Measurements from ENCODE around the gene MAP2K5.

The MAP2K5 gene

DNA sequence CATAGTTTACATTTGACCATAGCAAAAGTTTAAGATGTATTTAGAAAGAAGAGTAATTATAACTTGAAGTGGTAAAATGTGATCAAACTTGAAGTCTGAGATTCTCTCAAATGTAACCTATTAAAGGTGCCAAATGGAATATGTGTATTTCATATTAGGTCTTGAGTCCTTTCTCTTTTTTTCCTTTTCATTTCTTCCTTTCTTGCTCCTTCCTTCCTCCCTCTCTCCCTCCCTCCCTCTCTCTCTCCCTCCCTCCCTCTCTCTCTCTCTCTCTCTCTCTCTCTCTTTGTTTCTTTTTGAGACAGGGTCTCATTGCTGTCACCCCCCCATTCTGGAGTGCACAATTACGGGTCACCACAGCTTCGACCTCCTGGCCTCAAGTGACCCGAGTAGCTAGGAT, 47.7 kb downstream of the MAP2K5 start:
- TF ChIP-seq, protein P1, sequence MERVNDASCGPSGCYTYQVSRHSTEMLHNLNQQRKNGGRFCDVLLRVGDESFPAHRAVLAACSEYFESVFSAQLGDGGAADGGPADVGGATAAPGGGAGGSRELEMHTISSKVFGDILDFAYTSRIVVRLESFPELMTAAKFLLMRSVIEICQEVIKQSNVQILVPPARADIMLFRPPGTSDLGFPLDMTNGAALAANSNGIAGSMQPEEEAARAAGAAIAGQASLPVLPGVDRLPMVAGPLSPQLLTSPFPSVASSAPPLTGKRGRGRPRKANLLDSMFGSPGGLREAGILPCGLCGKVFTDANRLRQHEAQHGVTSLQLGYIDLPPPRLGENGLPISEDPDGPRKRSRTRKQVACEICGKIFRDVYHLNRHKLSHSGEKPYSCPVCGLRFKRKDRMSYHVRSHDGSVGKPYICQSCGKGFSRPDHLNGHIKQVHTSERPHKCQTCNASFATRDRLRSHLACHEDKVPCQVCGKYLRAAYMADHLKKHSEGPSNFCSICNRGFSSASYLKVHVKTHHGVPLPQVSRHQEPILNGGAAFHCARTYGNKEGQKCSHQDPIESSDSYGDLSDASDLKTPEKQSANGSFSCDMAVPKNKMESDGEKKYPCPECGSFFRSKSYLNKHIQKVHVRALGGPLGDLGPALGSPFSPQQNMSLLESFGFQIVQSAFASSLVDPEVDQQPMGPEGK (CRISPR knock-in tag; IDR thresholded peaks at IDR 0.05; ENCODE audit: borderline replicate concordance): no peak
- no peak for TF ChIP-seq ZFP3 (CRISPR knock-in tag; IDR thresholded peaks at IDR 0.05)
- TF ChIP-seq OSR1 (CRISPR knock-in tag; IDR thresholded peaks at IDR 0.05): no peak
- TF ChIP-seq, protein P2, sequence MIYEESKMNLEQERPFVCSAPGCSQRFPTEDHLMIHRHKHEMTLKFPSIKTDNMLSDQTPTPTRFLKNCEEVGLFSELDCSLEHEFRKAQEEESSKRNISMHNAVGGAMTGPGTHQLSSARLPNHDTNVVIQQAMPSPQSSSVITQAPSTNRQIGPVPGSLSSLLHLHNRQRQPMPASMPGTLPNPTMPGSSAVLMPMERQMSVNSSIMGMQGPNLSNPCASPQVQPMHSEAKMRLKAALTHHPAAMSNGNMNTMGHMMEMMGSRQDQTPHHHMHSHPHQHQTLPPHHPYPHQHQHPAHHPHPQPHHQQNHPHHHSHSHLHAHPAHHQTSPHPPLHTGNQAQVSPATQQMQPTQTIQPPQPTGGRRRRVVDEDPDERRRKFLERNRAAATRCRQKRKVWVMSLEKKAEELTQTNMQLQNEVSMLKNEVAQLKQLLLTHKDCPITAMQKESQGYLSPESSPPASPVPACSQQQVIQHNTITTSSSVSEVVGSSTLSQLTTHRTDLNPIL (CRISPR knock-in tag; IDR thresholded peaks at IDR 0.05; ENCODE audit: low read depth): no peak
- TF ChIP-seq ZC3H10 (CRISPR knock-in tag; IDR thresholded peaks at IDR 0.05): no peak
- no peak for ATAC-seq

DNA sequence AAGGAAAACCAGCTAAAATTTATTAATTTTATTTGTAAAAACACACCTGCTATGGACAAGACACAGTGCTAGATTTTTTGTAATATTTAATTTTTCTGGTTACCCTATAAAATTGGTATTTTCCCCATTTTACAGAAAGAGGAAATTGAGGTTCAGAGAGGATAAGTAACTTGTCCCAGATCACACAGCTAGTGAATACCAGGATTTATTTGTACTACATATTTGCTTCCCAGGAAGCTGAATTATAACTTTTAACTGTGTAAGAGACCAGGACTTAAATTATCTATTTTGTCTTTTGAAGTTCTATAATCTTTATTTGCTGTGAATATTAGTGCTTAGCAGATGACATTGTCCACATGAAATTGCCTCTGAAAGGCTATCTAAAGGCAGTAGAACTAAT, 49.7 kb downstream of the MAP2K5 start:
- ATAC-seq: no peak
- TF ChIP-seq ZNF565 (CRISPR knock-in tag; conservative IDR thresholded peaks at IDR 0.05; ENCODE audit: low read depth): no peak
- TF ChIP-seq PPARA (CRISPR knock-in tag; IDR thresholded peaks at IDR 0.05; ENCODE audit: borderline replicate concordance): no peak
- TF ChIP-seq ZC3H10 (CRISPR knock-in tag; IDR thresholded peaks at IDR 0.05): no peak
- TF ChIP-seq ZNF8 (CRISPR knock-in tag; IDR thresholded peaks at IDR 0.05): no peak
- TF ChIP-seq, protein P3, sequence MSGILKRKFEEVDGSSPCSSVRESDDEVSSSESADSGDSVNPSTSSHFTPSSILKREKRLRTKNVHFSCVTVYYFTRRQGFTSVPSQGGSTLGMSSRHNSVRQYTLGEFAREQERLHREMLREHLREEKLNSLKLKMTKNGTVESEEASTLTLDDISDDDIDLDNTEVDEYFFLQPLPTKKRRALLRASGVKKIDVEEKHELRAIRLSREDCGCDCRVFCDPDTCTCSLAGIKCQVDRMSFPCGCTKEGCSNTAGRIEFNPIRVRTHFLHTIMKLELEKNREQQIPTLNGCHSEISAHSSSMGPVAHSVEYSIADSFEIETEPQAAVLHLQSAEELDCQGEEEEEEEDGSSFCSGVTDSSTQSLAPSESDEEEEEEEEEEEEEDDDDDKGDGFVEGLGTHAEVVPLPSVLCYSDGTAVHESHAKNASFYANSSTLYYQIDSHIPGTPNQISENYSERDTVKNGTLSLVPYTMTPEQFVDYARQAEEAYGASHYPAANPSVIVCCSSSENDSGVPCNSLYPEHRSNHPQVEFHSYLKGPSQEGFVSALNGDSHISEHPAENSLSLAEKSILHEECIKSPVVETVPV (CRISPR knock-in tag; IDR thresholded peaks at IDR 0.05): no peak
- TF ChIP-seq OSR1 (CRISPR knock-in tag; IDR thresholded peaks at IDR 0.05): no peak
- TF ChIP-seq ESRRG (CRISPR knock-in tag; IDR thresholded peaks at IDR 0.05): no peak
- no peak for TF ChIP-seq CSDC2 (CRISPR knock-in tag; IDR thresholded peaks at IDR 0.05)
- TF ChIP-seq, protein P2 (CRISPR knock-in tag; IDR thresholded peaks at IDR 0.05; ENCODE audit: low read depth): no peak
- TF ChIP-seq, protein P4, sequence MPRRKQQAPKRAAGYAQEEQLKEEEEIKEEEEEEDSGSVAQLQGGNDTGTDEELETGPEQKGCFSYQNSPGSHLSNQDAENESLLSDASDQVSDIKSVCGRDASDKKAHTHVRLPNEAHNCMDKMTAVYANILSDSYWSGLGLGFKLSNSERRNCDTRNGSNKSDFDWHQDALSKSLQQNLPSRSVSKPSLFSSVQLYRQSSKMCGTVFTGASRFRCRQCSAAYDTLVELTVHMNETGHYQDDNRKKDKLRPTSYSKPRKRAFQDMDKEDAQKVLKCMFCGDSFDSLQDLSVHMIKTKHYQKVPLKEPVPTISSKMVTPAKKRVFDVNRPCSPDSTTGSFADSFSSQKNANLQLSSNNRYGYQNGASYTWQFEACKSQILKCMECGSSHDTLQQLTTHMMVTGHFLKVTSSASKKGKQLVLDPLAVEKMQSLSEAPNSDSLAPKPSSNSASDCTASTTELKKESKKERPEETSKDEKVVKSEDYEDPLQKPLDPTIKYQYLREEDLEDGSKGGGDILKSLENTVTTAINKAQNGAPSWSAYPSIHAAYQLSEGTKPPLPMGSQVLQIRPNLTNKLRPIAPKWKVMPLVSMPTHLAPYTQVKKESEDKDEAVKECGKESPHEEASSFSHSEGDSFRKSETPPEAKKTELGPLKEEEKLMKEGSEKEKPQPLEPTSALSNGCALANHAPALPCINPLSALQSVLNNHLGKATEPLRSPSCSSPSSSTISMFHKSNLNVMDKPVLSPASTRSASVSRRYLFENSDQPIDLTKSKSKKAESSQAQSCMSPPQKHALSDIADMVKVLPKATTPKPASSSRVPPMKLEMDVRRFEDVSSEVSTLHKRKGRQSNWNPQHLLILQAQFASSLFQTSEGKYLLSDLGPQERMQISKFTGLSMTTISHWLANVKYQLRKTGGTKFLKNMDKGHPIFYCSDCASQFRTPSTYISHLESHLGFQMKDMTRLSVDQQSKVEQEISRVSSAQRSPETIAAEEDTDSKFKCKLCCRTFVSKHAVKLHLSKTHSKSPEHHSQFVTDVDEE (CRISPR knock-in tag; IDR thresholded peaks at IDR 0.05): no peak
- no peak for TF ChIP-seq TCF4 (CRISPR knock-in tag; IDR thresholded peaks at IDR 0.05; ENCODE audit: borderline replicate concordance)
- TF ChIP-seq ARNTL (CRISPR knock-in tag; IDR thresholded peaks at IDR 0.05; ENCODE audit: borderline replicate concordance, low read depth): no peak
- no peak for TF ChIP-seq RARB (CRISPR knock-in tag; IDR thresholded peaks at IDR 0.05)
- no peak for TF ChIP-seq BACH2 (CRISPR knock-in tag; IDR thresholded peaks at IDR 0.05; ENCODE audit: borderline replicate concordance)
- TF ChIP-seq ISL1 (CRISPR knock-in tag; IDR thresholded peaks at IDR 0.05): no peak
- TF ChIP-seq ZNF70 (CRISPR knock-in tag; IDR thresholded peaks at IDR 0.05): no peak
- TF ChIP-seq, protein P1 (CRISPR knock-in tag; IDR thresholded peaks at IDR 0.05; ENCODE audit: borderline replicate concordance): no peak

DNA sequence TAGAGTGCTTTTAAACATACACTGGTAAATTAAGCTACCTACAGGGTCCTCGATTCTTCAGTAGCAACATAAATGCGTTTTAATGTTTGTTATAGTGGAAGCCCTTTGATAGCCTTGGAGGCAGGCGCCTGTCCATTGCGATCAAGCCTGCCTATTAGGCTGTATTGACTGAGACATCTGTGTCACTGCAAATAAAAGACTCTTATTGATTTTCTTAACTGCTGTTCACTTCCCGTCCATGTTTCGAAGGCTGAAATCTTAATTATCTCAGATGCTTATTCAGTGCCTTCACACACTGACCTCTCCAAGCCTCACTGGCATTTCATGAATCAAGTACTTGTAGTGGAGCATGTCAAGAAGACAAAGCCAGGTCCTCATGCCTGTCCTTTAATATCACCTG, 51.1 kb downstream of the MAP2K5 start:
- no peak for ATAC-seq
- TF ChIP-seq GLIS3 (CRISPR knock-in tag; IDR thresholded peaks at IDR 0.05) (no peak), ESRRG (CRISPR knock-in tag; IDR thresholded peaks at IDR 0.05) (no peak), RARB (CRISPR knock-in tag; IDR thresholded peaks at IDR 0.05) (no peak), ZFP30 (CRISPR knock-in tag; IDR thresholded peaks at IDR 0.05) (no peak), CSDC2 (CRISPR knock-in tag; IDR thresholded peaks at IDR 0.05) (no peak)
- TF ChIP-seq, protein P5, sequence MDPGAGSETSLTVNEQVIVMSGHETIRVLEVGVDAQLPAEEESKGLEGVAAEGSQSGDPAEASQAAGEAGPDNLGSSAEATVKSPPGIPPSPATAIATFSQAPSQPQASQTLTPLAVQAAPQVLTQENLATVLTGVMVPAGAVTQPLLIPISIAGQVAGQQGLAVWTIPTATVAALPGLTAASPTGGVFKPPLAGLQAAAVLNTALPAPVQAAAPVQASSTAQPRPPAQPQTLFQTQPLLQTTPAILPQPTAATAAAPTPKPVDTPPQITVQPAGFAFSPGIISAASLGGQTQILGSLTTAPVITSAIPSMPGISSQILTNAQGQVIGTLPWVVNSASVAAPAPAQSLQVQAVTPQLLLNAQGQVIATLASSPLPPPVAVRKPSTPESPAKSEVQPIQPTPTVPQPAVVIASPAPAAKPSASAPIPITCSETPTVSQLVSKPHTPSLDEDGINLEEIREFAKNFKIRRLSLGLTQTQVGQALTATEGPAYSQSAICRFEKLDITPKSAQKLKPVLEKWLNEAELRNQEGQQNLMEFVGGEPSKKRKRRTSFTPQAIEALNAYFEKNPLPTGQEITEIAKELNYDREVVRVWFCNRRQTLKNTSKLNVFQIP (CRISPR knock-in tag; IDR thresholded peaks at IDR 0.05; ENCODE audit: borderline replicate concordance, low read depth): no peak
- TF ChIP-seq, protein P2 (CRISPR knock-in tag; IDR thresholded peaks at IDR 0.05; ENCODE audit: low read depth): no peak
- TF ChIP-seq, protein P4 (CRISPR knock-in tag; IDR thresholded peaks at IDR 0.05): no peak
